RWPE2 (cell line): ENCODE results near the gene NASP.

Source experiments
- ATAC-seq: fragments of 200-7000 bp; cut with Tn5 transposase; 3 replicates; pipeline ENCODE4 v1.9.1; 2021; ENCODE audit warnings: low read depth
- DNase-seq: peaks from one replicate; pipeline ENCODE4 v3.0.0-alpha.2; 2020; ENCODE audit warnings: low spot score
- H3K27ac ChIP-seq: fragments of 450-650 bp; 2 replicates; pipeline ENCODE4 v1.5.1; 2017; ENCODE audit warnings: mild to moderate bottlenecking; ENCODE audit not compliant: poor library complexity, severe bottlenecking
- H3K27me3 ChIP-seq: fragments of 250-450 bp; sonication (Bioruptor Pico); 2 replicates; pipeline ENCODE4 v1.5.1; 2021; ENCODE audit warnings: mild to moderate bottlenecking, moderate library complexity; ENCODE audit not compliant: insufficient read depth, poor library complexity, severe bottlenecking
- H3K36me3 ChIP-seq: fragments of 250-450 bp; sonication (Bioruptor Pico); 2 replicates; pipeline ENCODE4 v1.5.1; 2020; ENCODE audit warnings: low read depth, mild to moderate bottlenecking, moderate library complexity
- H3K4me1 ChIP-seq: fragments of 250-450 bp; sonication (Bioruptor Pico); 2 replicates; pipeline ENCODE4 v1.5.1; 2021; ENCODE audit warnings: mild to moderate bottlenecking, moderate library complexity; ENCODE audit not compliant: insufficient read depth, poor library complexity, severe bottlenecking
- H3K4me3 ChIP-seq: fragments of 250-450 bp; sonication (Bioruptor Pico); 2 replicates; pipeline ENCODE4 v1.5.1; 2021; ENCODE audit warnings: mild to moderate bottlenecking, moderate library complexity; ENCODE audit not compliant: severe bottlenecking
- H3K9me3 ChIP-seq: fragments of 250-450 bp; sonication (Bioruptor Pico); 2 replicates; pipeline ENCODE4 v1.5.1; 2021; ENCODE audit warnings: mild to moderate bottlenecking, moderate library complexity; ENCODE audit not compliant: severe bottlenecking
- CTCF ChIP-seq: fragments of 450-650 bp; IDR thresholded peaks from one replicate; pipeline ENCODE4 v1.5.1; 2017; ENCODE audit warnings: mild to moderate bottlenecking, moderate library complexity; ENCODE audit not compliant: poor library complexity, severe bottlenecking

The NASP gene

GRCh38 chr1:45643978-45644377, 60.1 kb downstream of the NASP start:
- Histone ChIP-seq H3K4me1 (no peaks in the 10 kb centered on the region), H3K27ac (no peak overlapping the region), H3K4me3 (no peak overlapping the region), H3K9me3 (no peaks in the 10 kb centered on the region), H3K27me3 (no peaks in the 10 kb centered on the region), H3K36me3 (peaks cover 78% of the 10 kb centered on the region)
- ATAC-seq (peak; percentile 52; the same call in 2 of the 3 replicates), DNase-seq (no peak)
- peak; percentile 29 for TF ChIP-seq CTCF

GRCh38 chr1:45644661-45645060, 60.8 kb downstream of the NASP start:
- DNase-seq (no peak), ATAC-seq (no peak)
- Histone ChIP-seq H3K36me3 (peaks cover 78% of the 10 kb centered on the region), H3K27ac (no peak overlapping the region), H3K4me1 (no peaks in the 10 kb centered on the region), H3K4me3 (no peak overlapping the region), H3K27me3 (no peaks in the 10 kb centered on the region), H3K9me3 (no peaks in the 10 kb centered on the region)
- no peak for TF ChIP-seq CTCF

GRCh38 chr1:45647248-45648021, 63.6 kb downstream of the NASP start:
- Histone ChIP-seq H3K4me1 (no peaks in the 10 kb centered on the region), H3K9me3 (no peaks in the 10 kb centered on the region), H3K36me3 (peaks cover 81% of the 10 kb centered on the region), H3K4me3 (no peak overlapping the region), H3K27ac (no peak overlapping the region), H3K27me3 (no peaks in the 10 kb centered on the region)
- ATAC-seq (no peak), DNase-seq (no peak)
- TF ChIP-seq CTCF, result no peak

GRCh38 chr1:45654540-45655280, 70.9 kb downstream of the NASP start:
- no peak for TF ChIP-seq CTCF
- DNase-seq (no peak), ATAC-seq (no peak)
- Histone ChIP-seq H3K4me1 (no peaks in the 10 kb centered on the region), H3K9me3 (no peaks in the 10 kb centered on the region), H3K4me3 (no peak overlapping the region), H3K27me3 (no peaks in the 10 kb centered on the region), H3K27ac (no peak overlapping the region), H3K36me3 (peaks cover 100% of the 10 kb centered on the region)
